HG02973 (cell line): Measurements from ENCODE around the gene XBP1.
"Not testable (repeated sequence)": the region's sequence is repeated elsewhere in the genome, so short reads cannot be mapped to it uniquely, and the experiment has no call there.

Experiments
- ATAC-seq: cut with Tn5 transposase; IDR thresholded peaks from one replicate; pipeline ENCODE4 v1.9.1; 2021; ENCODE audit warnings: moderate library complexity; ENCODE audit not compliant: unreplicated experiment

The XBP1 gene

GRCh38 chr22:28754512-28754911, 45.9 kb downstream of the XBP1 start:
- not testable (repeated sequence) for ATAC-seq

GRCh38 chr22:28750471-28750881, 49.9 kb downstream of the XBP1 start:
- no peak for ATAC-seq
